H9 (cell line): ENCODE results near the gene SRPK1. TPM values are rescaled to one million over a fixed set of nuclear protein-coding genes. Genes with fewer than 3 reads are reported as not detected.
A peak's percentile ranks its signal among the peaks of the same experiment; 100 is the strongest.

Source experiments
- DNase-seq: peaks from one replicate; pipeline ENCODE4 v3.0.0-alpha.2; 2017
- H2AFZ ChIP-seq: one replicate; pipeline ENCODE4 v1.6.1; 2013; ENCODE audit warnings: mild to moderate bottlenecking, low read length, control low read depth, moderate library complexity
- H2AK5ac ChIP-seq: 2 replicates; pipeline ENCODE4 v1.6.1; 2013; ENCODE audit warnings: low read length, control low read depth, mixed read lengths; ENCODE audit not compliant: insufficient read length
- H2BK120ac ChIP-seq: one replicate; pipeline ENCODE4 v1.6.1; 2013; ENCODE audit warnings: low read depth, mild to moderate bottlenecking, low read length, control low read depth, inconsistent platforms; ENCODE audit not compliant: poor library complexity, severe bottlenecking
- H2BK12ac ChIP-seq: 2 replicates; pipeline ENCODE4 v1.6.1; 2013; ENCODE audit warnings: low read length, control low read depth, mixed read lengths, low read depth; ENCODE audit not compliant: insufficient read length
- H2BK15ac ChIP-seq: 2 replicates; pipeline ENCODE4 v1.6.1; 2013; ENCODE audit warnings: low read depth, low read length, control low read depth
- H2BK20ac ChIP-seq: one replicate; pipeline ENCODE4 v1.6.1; 2013; ENCODE audit warnings: low read depth, mild to moderate bottlenecking, low read length, control low read depth, inconsistent platforms; ENCODE audit not compliant: poor library complexity, severe bottlenecking
- H2BK5ac ChIP-seq: 2 replicates; pipeline ENCODE4 v1.6.1; 2013; ENCODE audit warnings: low read length, control low read depth, mixed read lengths; ENCODE audit not compliant: insufficient read length
- H3K14ac ChIP-seq: 2 replicates; pipeline ENCODE4 v1.6.1; 2013; ENCODE audit warnings: low read length, control low read depth; ENCODE audit not compliant: insufficient read depth
- H3K18ac ChIP-seq: 2 replicates; pipeline ENCODE4 v1.6.1; 2013; ENCODE audit warnings: low read depth, mild to moderate bottlenecking, mixed read lengths, low read length, control low read depth; ENCODE audit not compliant: insufficient read length
- H3K23ac ChIP-seq: 2 replicates; pipeline ENCODE4 v1.6.1; 2013; ENCODE audit warnings: low read length, control low read depth, mixed read lengths, low read depth; ENCODE audit not compliant: insufficient read length
- H3K23me2 ChIP-seq: 2 replicates; pipeline ENCODE4 v1.6.1; 2013; ENCODE audit warnings: low read depth, mild to moderate bottlenecking, mixed read lengths, low read length, control low read depth; ENCODE audit not compliant: insufficient read length, poor library complexity, severe bottlenecking
- H3K27ac ChIP-seq: 2 replicates; pipeline ENCODE4 v1.5.1; 2013; ENCODE audit warnings: low read length, control low read depth, mixed read lengths, low read depth; ENCODE audit not compliant: insufficient read length
- H3K27me3 ChIP-seq: 2 replicates; pipeline ENCODE4 v1.6.1; 2013; ENCODE audit warnings: low read length, control low read depth, inconsistent platforms; ENCODE audit not compliant: insufficient read depth
- H3K4ac ChIP-seq: 2 replicates; pipeline ENCODE4 v1.6.1; 2013; ENCODE audit warnings: low read depth, mild to moderate bottlenecking, control low read depth, inconsistent platforms, low read length, moderate library complexity
- H3K4me1 ChIP-seq: 2 replicates; pipeline ENCODE4 v1.6.1; 2013; ENCODE audit warnings: low read length, control low read depth, inconsistent platforms; ENCODE audit not compliant: insufficient read depth
- H3K4me2 ChIP-seq: 2 replicates; pipeline ENCODE4 v1.6.1; 2013; ENCODE audit warnings: low read length, control low read depth, mixed read lengths; ENCODE audit not compliant: insufficient read length, insufficient read depth
- H3K56ac ChIP-seq: 2 replicates; pipeline ENCODE4 v1.6.1; 2013; ENCODE audit warnings: low read depth, mild to moderate bottlenecking, mixed read lengths, low read length, control low read depth; ENCODE audit not compliant: insufficient read length
- H3K79me1 ChIP-seq: 2 replicates; pipeline ENCODE4 v1.6.1; 2013; ENCODE audit warnings: low read depth, mild to moderate bottlenecking, moderate library complexity, low read length, control low read depth, inconsistent platforms; ENCODE audit not compliant: insufficient read depth, poor library complexity, severe bottlenecking
- H3K79me2 ChIP-seq: 2 replicates; pipeline ENCODE4 v1.6.1; 2013; ENCODE audit warnings: low read length, control low read depth, inconsistent platforms; ENCODE audit not compliant: insufficient read depth
- H3K9ac ChIP-seq: 2 replicates; pipeline ENCODE4 v1.6.1; 2013; ENCODE audit warnings: low read length, control low read depth, mixed read lengths; ENCODE audit not compliant: insufficient read length; ENCODE audit errors: extremely low read depth
- H3K9me3 ChIP-seq: one replicate; pipeline ENCODE4 v1.6.1; 2013; ENCODE audit warnings: low read depth, low read length, inconsistent platforms; ENCODE audit not compliant: control insufficient read depth
- H3T11ph ChIP-seq: one replicate; pipeline ENCODE4 v1.6.1; 2013; ENCODE audit warnings: mild to moderate bottlenecking, low read length, control low read depth, inconsistent platforms
- H4K20me1 ChIP-seq: one replicate; pipeline ENCODE4 v1.6.1; 2013; ENCODE audit not compliant: control insufficient read depth, insufficient read length, insufficient read depth
- H4K5ac ChIP-seq: 2 replicates; pipeline ENCODE4 v1.6.1; 2013; ENCODE audit warnings: low read depth, mild to moderate bottlenecking, mixed read lengths, low read length, control low read depth; ENCODE audit not compliant: insufficient read length
- H4K8ac ChIP-seq: replicated peaks from 2 replicates; pipeline ENCODE4 v1.6.1; 2013; ENCODE audit warnings: low read length, control low read depth, mixed read lengths, low read depth; ENCODE audit not compliant: insufficient read length
- H4K91ac ChIP-seq: 2 replicates; pipeline ENCODE4 v1.6.1; 2013; ENCODE audit warnings: low read depth, mild to moderate bottlenecking, moderate library complexity, mixed read lengths, low read length, control low read depth; ENCODE audit not compliant: insufficient read length
- H3K27ac Mint-ChIP-seq, 3 experiments: 2 replicates in 2 of 3; 3 replicates in 1 of 3; pipeline ENCODE4 v1.8.0; 2020 to 2021; ENCODE audit warnings: mixed read lengths in 3 of 3, mild to moderate bottlenecking in 1 of 3, moderate library complexity in 1 of 3
- H3K27me3 Mint-ChIP-seq: 2 replicates; pipeline ENCODE4 v1.8.0; 2021; ENCODE audit warnings: low read depth, mild to moderate bottlenecking, moderate library complexity, mixed read lengths
- H3K36me3 Mint-ChIP-seq, 3 experiments: 2 replicates in 2 of 3; 3 replicates in 1 of 3; pipeline ENCODE4 v1.8.0; 2020 to 2021; ENCODE audit warnings: low read depth in 3 of 3, mixed read lengths in 3 of 3; ENCODE audit not compliant: insufficient read depth in 1 of 3
- H3K4me1 Mint-ChIP-seq, 2 experiments: 2 replicates each; pipeline ENCODE4 v1.8.0; 2020; ENCODE audit warnings: mixed read lengths in 2 of 2
- H3K4me3 Mint-ChIP-seq, 2 experiments: 2 replicates in 1 of 2; 3 replicates in 1 of 2; pipeline ENCODE4 v1.8.0; 2020 to 2021; ENCODE audit warnings: mild to moderate bottlenecking in 2 of 2, mixed read lengths in 2 of 2, moderate library complexity in 1 of 2
- H3K9me3 Mint-ChIP-seq, 2 experiments: 2 replicates in 1 of 2; 3 replicates in 1 of 2; pipeline ENCODE4 v1.8.0; 2020; ENCODE audit warnings: mild to moderate bottlenecking in 2 of 2, mixed read lengths in 2 of 2, moderate library complexity in 1 of 2
- CTCF ChIP-seq: fragments of 200-600 bp; sonication (generic); conservative IDR thresholded peaks from 3 replicates; pipeline ENCODE4 v1.8.0; 2021; ENCODE audit warnings: antibody characterized with exemption, mild to moderate bottlenecking
- WGBS: extraction: QIAGEN DNeasy Blood & Tissue Kit; methylation state at CpG from one replicate; pipeline ENCODE4 v1.1.7; 2013; ENCODE audit warnings: missing lambda C conversion rate, low lambda C conversion rate, mixed read lengths; ENCODE audit not compliant: insufficient read length; ENCODE audit errors: extremely low coverage; 5-methylcytosine and 5-hydroxymethylcytosine counted together
- total RNA-seq: library from RNA; stranded (reverse); gene quantifications from 2 replicates; pipeline ENCODE4 v1.2.1, GENCODE V29; 2021

Gene SRPK1
- total RNA-seq, 1 experiment from 2014 or later = 93.2 TPM

DNA sequence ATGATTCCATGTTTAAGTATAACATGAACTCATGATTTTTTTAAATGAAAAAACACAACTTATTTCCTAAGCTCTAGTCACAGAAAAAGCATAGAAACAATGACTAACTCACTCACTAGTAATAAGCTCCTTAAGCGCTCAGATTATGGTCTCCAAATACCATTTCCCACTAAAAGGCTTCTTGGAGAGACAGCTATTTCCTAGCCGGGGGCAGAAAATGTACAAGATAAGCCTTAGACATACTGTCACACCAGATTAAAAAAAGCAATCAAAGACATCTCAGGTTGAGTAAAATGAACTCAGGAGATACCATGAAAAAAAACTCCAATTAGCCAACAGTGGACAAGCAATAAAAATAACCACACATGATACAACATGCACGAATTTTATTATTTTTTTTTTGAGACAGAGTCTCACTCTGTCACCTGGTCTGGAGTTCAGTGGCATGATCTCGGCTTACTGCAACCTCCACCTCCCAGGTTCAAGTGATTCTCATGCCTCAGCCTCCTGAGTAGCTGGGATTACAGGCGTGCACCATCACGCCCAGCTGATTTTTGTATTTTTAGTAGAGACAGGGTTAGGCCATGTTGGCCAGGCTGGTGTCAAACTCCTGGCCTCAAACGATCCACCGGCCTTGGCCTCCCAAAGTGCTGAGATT is 14.9 kb downstream of the SRPK1 start:
- peaks cover 29 to 31% of the 10 kb centered on the region in 2 experiments for H3K9me3 Mint-ChIP-seq
- Histone ChIP-seq H3K9ac (no peak overlapping the region), H3K9me3 (peaks cover 23% of the 10 kb centered on the region), H2AFZ (no peak overlapping the region), H2BK15ac (no peak overlapping the region), H2BK12ac (no peak overlapping the region), H3K79me1 (peaks cover 23% of the 10 kb centered on the region), H3K27me3 (no peaks in the 10 kb centered on the region), H3K4me2 (no peak overlapping the region), H2BK5ac (no peak overlapping the region), H3K23me2 (no peaks in the 10 kb centered on the region), H4K5ac (no peak overlapping the region), H3T11ph (no peak overlapping the region), H2BK20ac (no peak overlapping the region), H2BK120ac (no peak overlapping the region), H3K27ac (no peak overlapping the region), H4K91ac (no peak overlapping the region), H4K20me1 (no peaks in the 10 kb centered on the region), H3K56ac (no peak overlapping the region), H4K8ac (no peak overlapping the region), H2AK5ac (no peak overlapping the region), H3K18ac (no peak overlapping the region), H3K23ac (no peak overlapping the region), H3K79me2 (peaks cover 22% of the 10 kb centered on the region; the same call in 1 of the 2 replicates), H3K4me1 (no peaks in the 10 kb centered on the region), H3K14ac (no peak overlapping the region), H3K4ac (no peak overlapping the region)
- no peak overlapping the region for H3K4me3 Mint-ChIP-seq
- H3K36me3 Mint-ChIP-seq = peaks cover 45 to 58% (median 46%) of the 10 kb centered on the region in 3 experiments
- no CpG with 5 or more reads among the region's 8 CpGs for WGBS
- H3K27me3 Mint-ChIP-seq = no peaks in the 10 kb centered on the region
- TF ChIP-seq CTCF = no peak
- H3K27ac Mint-ChIP-seq = peak overlapping the region in 1 of 3 experiments; percentile 81; a peak in 1 of 7 replicates
- no peak for DNase-seq
- H3K4me1 Mint-ChIP-seq = no peaks in the 10 kb centered on the region; a peak in 1 of 4 replicates
